Measurements from ENCODE around the gene GREM2. TPM values are rescaled to one million over a fixed set of nuclear protein-coding genes. Genes with fewer than 3 reads are reported as not detected.

Gene GREM2
- total RNA-seq, 1 experiment from 2014 or later: not detected

- CTCF ChIA-PET: no interaction called here
- BruUV-seq (replicated peaks): no TSS peak
- Histone ChIP-seq H3K36me3 (ENCODE audit: control insufficient read depth, insufficient read depth, low read length) (no peaks in the 10 kb centered on the region), H3K27ac (ENCODE audit: low read length) (no peak overlapping the region), H3K27me3 (ENCODE audit: control insufficient read depth, insufficient read depth, low read length) (no peaks in the 10 kb centered on the region), H3K4me1 (ENCODE audit: control insufficient read depth, insufficient read depth, low read length) (no peaks in the 10 kb centered on the region), H3K4me3 (ENCODE audit: low read depth in 2 of 2, low read length in 2 of 2) (no peak overlapping the region), H3K9me3 (ENCODE audit: control insufficient read depth, insufficient read depth, low read depth, low read length) (no peaks in the 10 kb centered on the region)
- POLR2A ChIA-PET: no interaction called here
- in situ Hi-C loops (cut with HindIII; ENCODE audit: low pct_unique_long_range_greater_than_20kb, low sequenced_read_pairs) (no loop called here), intact Hi-C loops (cut with micrococcal nuclease; ENCODE audit: unreplicated experiment) (no loop called here)
- ATAC-seq (no peak), DNase-seq (ENCODE audit: low read depth, low spot score) (no peak)
- TF ChIP-seq SIN3A (IDR thresholded peaks at IDR 0.05; ENCODE audit: borderline replicate concordance, insufficient read depth, low read depth, low read length) (no peak), TCF7L2 (IDR thresholded peaks at IDR 0.05; ENCODE audit: low read depth, low read length) (no peak), POLR2AphosphoS5 (IDR thresholded peaks at IDR 0.05; ENCODE audit: low read depth, low read length) (no peak), CTCF (IDR thresholded peaks at IDR 0.05) (no peak), REST (IDR thresholded peaks at IDR 0.05; ENCODE audit: insufficient read depth in 1 of 2, low read depth in 2 of 2, low read length in 1 of 2) (no peak)
Measured at GRCh38 chr1:240503036-240503435, 108.9 kb downstream of the GREM2 start.

GRCh38 chr1:240501115-240501514 lies 110.8 kb downstream of the GREM2 start:
- Histone ChIP-seq H3K4me3 (ENCODE audit: low read depth in 2 of 2, low read length in 2 of 2) (no peak overlapping the region), H3K4me1 (ENCODE audit: control insufficient read depth, insufficient read depth, low read length) (no peaks in the 10 kb centered on the region), H3K27me3 (ENCODE audit: control insufficient read depth, insufficient read depth, low read length) (no peaks in the 10 kb centered on the region), H3K36me3 (ENCODE audit: control insufficient read depth, insufficient read depth, low read length) (no peaks in the 10 kb centered on the region), H3K9me3 (ENCODE audit: control insufficient read depth, insufficient read depth, low read depth, low read length) (no peaks in the 10 kb centered on the region), H3K27ac (ENCODE audit: low read length) (no peak overlapping the region)
- TF ChIP-seq SIN3A (IDR thresholded peaks at IDR 0.05; ENCODE audit: borderline replicate concordance, insufficient read depth, low read depth, low read length): no peak
- no peak for TF ChIP-seq REST (IDR thresholded peaks at IDR 0.05; ENCODE audit: insufficient read depth in 1 of 2, low read depth in 2 of 2, low read length in 1 of 2)
- no peak for TF ChIP-seq TCF7L2 (IDR thresholded peaks at IDR 0.05; ENCODE audit: low read depth, low read length)
- no peak for TF ChIP-seq CTCF (IDR thresholded peaks at IDR 0.05)
- TF ChIP-seq POLR2AphosphoS5 (IDR thresholded peaks at IDR 0.05; ENCODE audit: low read depth, low read length): no peak
- ATAC-seq (no peak), DNase-seq (ENCODE audit: low read depth, low spot score) (no peak)
- ChIA-PET CTCF (no interaction called here), POLR2A (no interaction called here)
- BruUV-seq (replicated peaks): no TSS peak
- in situ Hi-C loops (cut with HindIII; ENCODE audit: low pct_unique_long_range_greater_than_20kb, low sequenced_read_pairs): no loop called here
- intact Hi-C loops (cut with micrococcal nuclease; ENCODE audit: unreplicated experiment): no loop called here
